Occipital lobe (tissue), 2 donors: Measurements from ENCODE around the gene PIAS4. TPM values are rescaled to one million over a fixed set of nuclear protein-coding genes. Genes with fewer than 3 reads are reported as not detected.

ENCODE experiments used
- DNase-seq: peaks from one replicate; lab custom pipeline; 2025; lab: John Stamatoyannopoulos, UW
- total RNA-seq: library from RNA; depleted of rRNA; stranded (reverse); fragments of >200 nt; gene quantifications from one replicate; pipeline ENCODE4 v1.2.3, GENCODE V29; 2014

The PIAS4 gene
- total RNA-seq, 1 donor from 2014 or later: 22.5 TPM

DNA sequence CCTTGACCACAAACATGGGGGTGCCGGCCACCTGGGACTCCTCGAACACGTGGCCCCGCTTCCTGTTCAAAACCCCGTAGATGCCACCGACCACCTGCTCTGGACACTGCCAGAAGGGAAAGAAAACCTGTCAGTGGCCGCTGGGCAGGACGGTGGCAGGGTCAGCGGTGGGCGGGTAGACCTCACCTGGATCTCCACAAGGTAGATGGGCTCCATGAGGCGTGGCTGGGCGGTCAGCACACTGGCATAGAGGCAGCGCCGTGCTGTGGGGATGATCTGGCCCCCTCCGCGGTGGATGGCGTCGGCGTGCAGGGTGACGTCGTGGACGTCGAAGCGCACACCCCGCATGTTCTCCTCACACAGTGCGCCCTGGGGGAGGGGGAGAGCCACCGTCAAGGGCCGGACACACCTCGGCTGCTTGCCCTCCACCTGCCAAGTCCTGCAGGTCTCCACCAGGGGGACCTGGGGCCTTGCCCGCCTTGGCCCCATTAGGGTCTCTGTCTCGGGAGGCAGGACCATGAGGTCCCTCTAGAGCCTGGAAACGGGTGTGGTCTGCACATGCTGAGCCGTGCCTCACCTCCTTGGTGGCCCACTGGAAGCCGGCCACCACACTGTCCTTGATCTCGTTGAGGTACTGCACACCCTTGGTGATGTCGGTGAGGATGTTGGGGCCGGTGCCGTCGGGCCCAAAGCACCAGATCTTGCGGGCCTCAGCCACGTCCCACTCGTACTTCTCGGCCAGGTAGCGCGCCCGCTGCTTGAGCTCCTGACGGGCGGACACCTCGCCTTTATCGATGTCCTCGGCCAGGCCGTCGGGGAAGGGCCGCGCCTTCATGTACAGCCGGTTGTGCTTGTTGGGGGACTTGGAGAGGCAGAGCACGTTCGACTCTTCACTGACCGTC lies 30.0 kb upstream of the PIAS4 start:
- no peak for DNase-seq

DNA sequence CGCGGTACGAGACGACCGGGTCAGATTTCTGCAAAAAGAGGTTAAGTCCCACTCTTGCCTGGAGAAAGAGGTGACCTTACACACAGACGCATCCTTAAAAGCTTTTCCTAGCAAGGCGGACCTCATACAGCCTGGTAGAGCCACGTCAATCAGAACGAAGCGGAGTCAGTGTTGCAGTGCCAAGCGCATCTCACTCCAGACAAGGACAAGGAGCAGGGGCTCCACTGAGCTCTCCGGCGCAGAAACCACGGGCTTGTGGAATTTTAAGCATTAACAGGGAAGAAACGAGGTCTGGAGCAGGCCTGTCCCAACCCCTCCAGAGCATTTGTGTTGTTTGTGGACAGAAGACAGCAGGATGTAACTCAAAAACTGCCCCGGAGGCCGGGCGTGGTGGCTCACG lies 29.4 kb upstream of the PIAS4 start:
- no peak for DNase-seq

DNA sequence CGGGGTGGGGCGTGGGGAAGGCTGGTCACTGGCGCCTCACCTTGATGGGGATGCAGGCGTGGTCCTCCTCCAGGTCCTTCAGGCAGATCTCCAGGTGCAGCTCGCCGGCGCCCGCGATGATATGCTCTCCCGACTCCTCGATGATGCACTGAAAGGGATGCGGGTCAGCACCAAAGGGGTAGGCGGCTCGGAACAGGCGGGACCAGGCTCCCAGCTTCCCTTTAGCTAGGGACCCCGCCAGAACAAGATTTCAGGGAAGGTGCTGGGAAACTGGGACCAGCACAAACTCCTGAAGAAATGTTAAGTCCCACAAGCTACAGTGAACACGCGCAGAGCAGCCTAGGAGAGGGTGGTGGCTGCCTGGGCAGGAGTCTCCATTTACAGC lies 28.3 kb upstream of the PIAS4 start:
- DNase-seq: no peak

DNA sequence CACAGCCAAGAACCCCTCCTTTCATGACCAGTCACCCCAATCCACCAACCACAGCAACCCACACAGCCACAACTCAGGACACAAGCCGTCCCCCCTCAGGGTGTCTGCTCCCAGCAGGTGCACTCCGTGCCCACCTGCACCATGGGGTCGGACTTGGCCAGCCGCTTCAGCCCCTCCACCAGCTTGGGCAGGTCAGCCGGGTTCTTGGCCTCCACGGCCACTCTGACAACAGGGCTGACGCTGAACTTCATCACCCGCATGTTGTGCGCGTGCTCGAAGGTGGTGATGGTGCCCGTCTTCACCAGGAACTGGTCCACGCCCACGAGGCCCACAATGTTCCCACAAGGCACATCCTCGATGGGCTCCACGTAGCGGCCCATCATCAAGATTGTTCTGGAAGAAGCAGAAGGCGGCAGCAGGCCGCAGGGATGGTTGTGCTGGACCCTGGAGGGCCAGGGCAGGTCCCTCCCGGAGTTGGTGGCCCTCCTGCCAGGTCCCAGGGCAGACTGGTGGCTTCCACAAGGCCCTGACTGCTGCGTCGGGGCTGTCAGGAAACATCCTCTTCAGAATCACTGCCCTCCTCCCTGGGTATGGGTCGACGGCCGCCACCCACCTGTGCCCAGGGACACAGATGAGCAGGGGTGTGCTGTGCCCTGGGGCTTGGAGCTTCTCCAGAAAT lies 27.7 kb upstream of the PIAS4 start:
- no peak for DNase-seq

DNA sequence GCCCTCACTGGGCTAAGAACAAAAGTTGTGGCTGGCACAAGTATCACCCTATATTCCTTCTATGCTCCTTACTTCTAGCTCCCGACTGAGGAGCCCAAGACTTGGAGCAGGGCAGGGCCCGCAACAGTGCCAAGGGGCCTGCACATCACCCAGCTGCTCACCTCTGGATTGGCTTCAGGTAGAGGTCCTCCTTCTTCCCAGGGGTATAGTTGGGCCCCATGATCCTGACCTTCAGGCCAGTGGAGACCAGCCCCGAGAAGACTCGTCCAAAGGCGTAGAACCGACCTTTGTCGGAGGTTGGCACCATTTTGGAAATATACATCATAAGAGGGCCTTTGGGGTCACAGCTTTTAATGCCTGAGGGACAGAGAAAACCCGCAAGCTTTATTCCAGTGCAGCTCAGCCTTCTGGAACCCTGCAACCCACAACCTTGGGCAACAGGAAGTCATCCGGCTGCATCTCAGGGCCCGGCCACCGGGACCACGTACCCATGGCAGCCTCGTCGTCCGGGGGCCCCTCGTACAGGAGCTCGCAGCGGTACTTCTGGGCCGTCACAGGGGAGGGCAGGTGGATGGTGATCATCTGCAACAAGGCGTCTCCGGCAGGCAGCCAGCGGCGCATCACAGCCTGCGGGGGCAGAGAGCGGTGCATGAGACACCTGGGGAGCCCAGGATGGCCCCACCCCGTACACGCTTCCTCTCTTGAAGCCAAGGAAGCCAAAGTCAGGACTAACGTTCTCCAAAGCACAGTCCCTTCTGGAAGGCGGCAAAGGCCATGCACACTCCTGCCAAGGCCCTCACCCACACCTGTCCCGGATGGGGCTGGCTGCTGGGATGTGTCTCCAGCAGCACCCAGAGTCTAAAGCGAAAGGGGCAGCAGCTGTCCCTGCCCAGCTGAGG lies 26.9 kb upstream of the PIAS4 start:
- DNase-seq: no peak

DNA sequence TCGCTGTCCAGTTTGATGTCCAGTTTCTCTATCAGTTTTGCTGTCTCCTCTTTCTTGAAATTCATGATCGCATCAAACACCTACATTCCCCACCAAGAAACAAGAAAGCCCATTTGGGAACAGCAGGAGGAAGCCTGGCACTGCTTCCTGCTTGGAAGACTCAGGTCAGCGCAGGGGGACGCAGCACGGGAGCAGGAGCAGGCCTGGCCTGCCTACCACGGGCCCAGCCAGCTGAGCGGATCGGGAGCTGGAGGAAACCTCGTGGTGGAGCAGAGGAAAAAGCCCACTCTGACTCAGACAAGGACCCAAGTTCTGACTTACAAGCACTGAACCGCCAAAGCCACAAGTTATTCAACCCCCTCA lies 26.2 kb upstream of the PIAS4 start:
- DNase-seq: no peak

DNA sequence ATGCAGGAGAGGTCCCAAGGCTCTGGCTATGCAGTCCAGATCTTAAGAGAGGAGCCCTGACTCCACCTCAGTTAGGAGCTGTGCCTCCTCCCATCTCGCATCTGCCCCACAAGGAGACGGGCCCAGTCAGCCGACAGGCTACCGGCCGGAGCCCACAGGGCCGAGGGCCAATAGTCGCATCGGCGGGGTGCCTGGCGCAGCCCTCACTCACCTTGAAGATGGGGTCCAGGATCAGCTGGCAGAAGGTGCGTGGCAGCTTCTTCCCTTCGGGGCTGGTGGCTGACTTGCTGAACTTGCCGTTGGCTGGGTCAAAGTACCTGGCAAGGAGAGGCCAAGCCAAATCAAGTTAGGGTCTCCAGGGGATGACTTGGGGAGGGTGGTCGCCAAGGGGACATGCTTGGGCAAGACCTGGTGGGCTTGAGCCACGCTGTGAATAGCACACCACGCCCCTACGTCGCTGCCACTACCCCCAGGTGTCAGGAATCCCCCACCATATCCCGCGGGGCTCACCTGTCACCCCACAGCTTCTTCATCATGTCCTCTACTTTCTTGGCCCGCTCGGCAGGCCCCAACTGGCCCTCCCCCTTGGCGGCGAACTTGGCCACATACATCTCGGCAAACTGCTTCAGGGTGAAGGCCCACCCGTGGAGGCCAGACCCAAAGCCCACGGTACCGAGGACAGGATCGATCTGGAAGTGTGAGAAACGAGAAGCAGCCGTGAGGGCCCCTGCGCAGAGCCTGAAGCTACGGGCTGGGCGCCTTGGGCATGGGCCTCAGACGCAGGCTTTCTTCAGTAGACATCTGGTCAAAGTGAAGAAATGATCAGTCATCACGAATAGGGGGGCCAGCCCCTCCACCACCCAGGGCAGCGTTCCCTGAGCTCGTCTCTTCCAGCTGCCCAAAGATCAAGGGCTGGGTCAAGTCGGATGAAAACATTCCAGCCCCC lies 25.5 kb upstream of the PIAS4 start:
- no peak for DNase-seq

DNA sequence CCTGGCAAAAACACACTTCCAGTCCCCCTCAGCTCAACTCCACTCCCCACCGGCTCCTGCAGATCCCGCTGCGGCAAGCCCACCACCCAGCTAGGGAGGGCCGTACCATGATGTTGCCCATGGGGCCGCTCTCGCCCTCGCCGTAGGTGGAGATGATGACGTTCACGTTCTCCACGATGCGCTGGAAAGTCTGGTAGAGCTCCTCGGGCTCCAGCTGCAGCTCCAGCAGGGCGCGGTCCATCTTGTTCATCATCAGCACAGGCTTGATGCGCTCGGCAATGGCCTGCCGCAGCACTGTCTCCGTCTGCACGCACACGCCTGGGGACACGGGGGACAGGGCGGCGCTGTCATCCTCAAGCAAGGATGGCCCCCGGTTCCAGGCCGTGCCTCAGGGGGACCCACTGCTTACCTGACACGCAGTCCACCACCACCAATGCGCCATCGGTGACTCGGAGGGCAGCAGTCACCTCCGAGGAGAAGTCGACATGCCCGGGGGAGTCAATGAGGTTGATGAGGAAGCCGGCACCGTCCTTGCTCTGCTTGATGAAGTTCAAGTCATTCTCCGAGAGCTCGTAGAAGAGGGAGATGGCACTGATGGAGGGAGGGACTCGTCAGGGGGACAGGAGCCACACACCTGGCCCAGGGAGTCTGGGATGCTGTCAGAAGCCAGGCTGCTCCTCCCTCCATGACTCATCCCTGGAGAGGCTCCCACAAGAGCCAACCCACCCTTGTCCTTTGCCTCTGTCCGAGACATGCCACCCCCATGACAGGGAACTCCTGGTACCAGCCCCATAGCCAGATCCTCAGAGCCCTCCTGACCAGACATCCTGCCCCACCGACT lies 24.6 kb upstream of the PIAS4 start:
- DNase-seq: no peak

DNA sequence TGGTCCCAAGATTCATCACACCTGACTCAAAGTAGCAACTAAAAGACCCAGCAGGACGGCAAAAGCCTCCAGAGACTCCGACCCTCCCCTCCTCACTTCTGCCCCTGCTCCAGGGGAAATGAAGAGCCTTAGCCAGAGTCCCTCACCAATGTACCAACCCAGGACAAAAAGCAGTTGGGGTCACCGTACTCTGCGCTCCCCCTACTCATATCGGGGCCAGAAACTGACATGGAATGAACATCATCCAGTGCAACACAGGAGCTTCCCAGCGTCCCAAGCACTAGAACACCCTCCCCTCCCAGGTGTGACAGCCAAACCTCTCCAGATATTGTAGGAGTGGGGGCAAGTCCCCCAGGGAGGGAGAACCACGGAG lies 24.0 kb upstream of the PIAS4 start:
- DNase-seq: no peak

DNA sequence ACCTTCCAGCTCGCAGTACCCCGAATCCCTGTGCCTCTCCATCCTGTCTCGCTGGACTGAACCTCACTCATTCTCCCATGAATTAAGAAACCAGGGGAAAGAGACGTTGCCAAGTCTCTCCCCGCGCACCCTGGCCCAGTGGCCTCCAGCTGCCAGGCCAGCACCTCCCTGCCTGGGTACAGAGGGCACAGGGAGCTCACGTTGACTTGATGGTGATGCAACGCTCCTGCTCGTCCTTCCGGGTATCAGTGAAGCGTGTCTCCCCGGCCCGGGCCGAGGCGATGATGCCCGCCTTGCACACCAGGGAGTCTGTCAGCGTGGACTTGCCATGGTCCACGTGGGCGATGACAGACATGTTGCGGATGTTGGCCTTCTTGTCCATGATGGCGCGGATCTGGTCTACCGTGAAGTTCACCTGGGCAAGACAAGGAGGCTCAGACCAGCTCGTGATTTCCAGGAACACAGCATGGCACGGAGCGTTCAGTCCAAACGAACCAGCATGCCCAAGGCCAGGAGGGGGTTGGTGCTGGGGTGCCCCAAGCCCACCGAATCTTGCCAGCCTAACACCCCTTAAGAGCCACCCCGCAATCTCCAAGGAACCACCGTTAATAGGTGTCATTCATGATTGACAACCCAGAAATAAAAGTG lies 23.5 kb upstream of the PIAS4 start:
- no peak for DNase-seq

DNA sequence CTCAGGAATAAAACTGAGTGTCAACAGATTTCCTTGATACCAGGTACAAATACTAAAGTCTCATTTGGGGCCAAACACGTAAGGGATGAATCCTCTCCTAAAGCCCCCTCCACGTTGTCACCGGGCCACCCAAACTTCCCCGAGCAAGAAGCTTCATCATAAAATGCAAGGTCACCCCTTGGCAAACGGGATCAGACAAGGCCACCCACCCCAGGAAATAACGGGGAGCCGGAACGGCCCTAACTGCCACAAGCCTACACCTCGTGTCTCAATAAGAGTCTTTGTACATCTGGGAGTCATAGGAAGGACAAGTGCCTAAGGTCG lies 23.0 kb upstream of the PIAS4 start:
- no peak for DNase-seq

DNA sequence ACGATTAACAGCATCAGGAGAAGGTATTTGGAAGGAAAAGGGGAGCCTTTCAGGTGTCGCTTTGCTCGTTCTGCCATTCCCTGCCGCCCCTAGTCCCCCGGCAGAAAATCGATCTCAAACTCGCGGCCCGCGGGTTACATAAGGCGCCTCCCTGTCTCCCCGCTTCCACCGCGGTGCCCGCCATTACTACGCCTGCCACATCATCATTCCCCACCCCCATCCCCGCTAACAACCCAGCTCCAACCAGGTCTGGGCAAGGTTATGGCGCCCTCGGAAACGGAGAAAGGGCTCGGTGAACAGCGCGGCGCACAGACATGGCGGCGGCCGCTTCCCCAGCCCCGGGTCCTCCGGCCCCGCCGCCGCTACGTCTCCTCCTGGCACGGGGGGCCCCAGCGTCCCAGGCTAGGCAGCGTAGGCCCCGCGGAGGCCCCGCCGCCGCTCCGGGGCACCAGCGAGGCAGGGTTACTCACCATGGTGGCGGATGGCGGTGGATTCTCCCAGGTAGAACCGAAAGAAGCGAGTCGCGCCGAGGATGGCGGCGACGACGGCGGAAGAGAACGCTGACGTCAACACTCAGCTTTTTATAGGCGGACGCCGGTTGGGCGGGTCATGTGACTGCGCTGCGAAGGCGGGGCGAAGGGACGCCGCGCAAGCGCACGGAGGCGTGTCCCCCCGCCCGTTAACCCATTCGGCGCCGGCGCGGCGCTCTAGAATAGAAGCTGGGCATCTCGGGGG lies 22.5 kb upstream of the PIAS4 start, which contains the start of gene EEF2:
EEF2 (minus strand) TSS at position 556 of the 735 bp plus-strand sequence; CDS start at position 473, 83 bp downstream.
- DNase-seq: peak; percentile 74

DNA sequence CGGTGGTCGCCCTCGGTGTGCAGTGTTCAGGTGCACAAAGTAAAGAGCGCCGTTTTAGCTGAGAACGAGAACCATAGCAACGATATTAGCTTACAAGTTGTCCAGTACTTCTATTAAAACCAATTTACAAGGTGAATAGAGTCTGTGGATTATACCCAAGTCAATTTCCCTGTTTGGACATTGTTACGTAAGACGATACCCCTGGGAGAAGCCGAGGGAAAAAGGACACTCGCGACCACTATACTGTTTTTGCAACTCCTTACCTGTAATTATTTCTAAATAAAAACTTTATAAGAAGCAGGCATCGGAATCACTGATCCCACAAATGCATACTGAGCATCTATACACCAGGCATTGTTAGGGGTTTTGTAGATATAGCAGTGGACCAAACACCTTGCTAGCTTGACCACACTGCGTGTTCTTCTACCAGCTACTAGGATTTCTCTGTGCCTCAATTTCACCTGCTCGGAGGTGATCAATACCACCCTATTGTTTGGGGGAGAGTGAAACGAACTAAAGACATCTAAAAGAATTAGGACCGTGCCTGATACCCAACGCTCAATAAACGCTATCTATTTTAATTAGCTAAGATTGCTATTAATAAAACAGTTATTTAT lies 21.8 kb upstream of the PIAS4 start:
- DNase-seq: no peak

DNA sequence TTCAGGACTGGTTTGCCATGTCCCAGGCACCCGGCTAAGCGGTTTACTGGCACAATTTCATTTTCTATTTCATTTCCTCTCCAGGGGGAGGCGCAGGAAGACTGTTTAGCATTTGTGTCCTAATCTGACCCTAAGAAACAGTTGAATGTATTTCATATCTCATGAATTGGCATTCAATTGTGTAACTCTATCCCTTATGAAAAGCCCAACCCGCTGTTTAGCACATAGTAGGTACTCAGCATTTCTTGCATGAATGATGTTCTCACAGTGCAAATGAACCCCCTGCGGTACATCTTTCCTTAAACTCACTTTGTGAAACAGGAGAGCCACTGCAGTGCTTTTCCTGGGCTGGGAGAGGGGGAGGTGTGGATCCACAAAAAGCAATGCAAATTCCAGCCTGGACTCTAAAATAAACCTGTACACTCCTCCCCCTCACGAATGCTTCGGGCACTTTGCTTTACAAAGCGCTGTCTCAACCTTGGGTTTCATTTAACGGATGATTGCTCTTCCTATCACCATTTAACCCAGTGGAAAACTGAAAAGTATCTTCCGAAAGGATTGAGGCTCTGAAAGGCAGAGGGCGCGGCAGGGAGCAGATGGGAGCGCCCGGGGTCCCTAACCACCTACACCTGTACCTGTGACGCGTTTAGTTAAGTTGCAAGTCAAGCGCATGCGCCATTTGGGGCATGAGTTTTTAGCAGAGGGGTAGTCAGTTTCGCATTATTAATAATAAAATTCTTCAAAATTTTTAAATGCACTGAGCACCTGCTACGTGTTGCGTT lies 21.1 kb upstream of the PIAS4 start:
- peak; percentile 60 for DNase-seq

DNA sequence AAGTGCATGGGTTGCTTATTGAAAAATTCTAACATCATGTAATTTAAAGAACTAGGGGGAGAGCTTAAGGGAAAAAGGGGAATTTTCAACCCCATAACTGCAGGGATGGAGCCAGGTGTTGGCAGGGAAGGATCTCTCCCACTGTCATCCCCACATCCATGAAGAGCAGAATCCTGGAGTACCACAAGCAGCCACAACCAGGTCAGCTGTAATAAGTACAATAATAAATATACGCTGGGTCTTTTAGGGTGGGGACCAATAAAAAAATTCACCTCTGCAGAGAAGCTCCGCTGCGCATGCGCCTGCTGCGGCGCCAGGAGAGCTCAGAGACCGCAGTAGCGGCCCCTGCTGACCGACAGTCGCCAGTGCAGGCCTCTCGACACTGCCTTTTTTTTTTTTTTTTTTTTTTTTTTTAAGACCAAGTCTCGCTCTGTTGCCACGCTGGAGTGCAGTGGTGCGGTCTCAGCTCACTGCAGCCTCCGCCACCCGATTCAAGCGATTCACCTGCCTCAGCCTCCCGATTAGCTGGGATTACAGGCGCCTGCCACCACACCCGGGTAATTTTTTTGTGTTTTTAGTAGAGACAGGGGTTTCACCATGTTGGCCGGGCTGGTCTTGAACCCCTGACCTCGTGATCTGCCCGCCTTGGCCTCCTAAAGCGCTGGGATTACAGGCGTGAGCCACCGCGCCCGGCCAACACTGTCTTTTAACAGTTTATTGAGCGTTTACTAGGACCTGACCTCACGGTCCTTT lies 19.7 kb upstream of the PIAS4 start:
- peak; percentile 55 for DNase-seq

DNA sequence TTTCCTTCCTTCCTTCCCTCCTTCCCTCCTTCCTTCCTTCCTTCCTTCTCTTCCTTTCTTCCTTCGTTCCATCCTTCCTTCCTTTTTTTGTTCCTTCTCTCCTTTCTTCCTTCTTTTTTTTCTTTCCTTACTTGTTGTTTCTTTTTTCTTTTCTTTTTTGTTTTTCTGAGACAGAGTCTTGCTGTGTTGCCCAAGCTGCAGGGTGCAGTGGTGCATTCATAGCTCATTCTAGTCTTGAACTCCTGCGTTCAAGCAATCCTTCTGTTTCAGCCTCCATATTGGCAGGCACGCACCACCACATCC lies 16.8 kb upstream of the PIAS4 start:
- DNase-seq: no peak

DNA sequence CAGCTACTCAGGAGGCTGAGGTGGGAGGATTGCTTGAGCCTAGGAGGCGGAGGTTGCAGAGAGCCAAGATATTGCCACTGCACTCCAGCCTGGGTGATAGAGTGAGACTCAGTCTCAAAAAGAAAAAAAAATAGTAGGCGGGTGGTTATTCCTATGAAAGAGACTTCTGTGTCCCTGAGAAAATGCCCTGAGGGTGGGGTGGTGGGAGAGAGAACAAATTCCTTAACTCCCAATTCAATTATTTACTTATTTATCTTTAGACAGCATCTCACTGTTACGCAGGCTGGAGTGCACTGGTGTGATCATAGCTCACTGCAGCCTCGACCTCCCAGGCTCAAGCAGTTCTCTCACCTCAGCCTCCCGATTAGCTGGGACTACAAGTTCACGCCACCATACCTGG lies 11.9 kb upstream of the PIAS4 start:
- no peak for DNase-seq
